NCI-H128 (cell line): ENCODE measurements around the gene IL11RA.

ENCODE experiments used
- DNase-seq: peaks from one replicate; lab custom pipeline; 2025; ENCODE audit not compliant: unreplicated experiment; lab: John Stamatoyannopoulos, UW

IL11RA gene

GRCh38 chr9:34684816-34685215 lies 32.8 kb downstream of the IL11RA start:
- no peak for DNase-seq

GRCh38 chr9:34685591-34685990 lies 33.6 kb downstream of the IL11RA start:
- no peak for DNase-seq

- DNase-seq = no peak
Observed at GRCh38 chr9:34686231-34686630, 34.2 kb downstream of the IL11RA start.

GRCh38 chr9:34686732-34687131 lies 34.7 kb downstream of the IL11RA start:
- no peak for DNase-seq

- no peak for DNase-seq
Observed at GRCh38 chr9:34687276-34688030, 35.5 kb downstream of the IL11RA start.

GRCh38 chr9:34688329-34689115 lies 36.5 kb downstream of the IL11RA start:
- DNase-seq = no peak

GRCh38 chr9:34689116-34689470 lies 37.1 kb downstream of the IL11RA start:
- no peak for DNase-seq

GRCh38 chr9:34689512-34689911 lies 37.5 kb downstream of the IL11RA start:
- DNase-seq = no peak

GRCh38 chr9:34690983-34691935 lies 39.3 kb downstream of the IL11RA start, which contains the start of gene CCL19:
Gene CCL19 (minus strand): TSS chr9:34691276. CDS start chr9:34691139, 137 bp downstream.
- DNase-seq = no peak

- DNase-seq = no peak
Observed at GRCh38 chr9:34691936-34692315, 39.9 kb downstream of the IL11RA start.

GRCh38 chr9:34693560-34693959 lies 41.6 kb downstream of the IL11RA start:
- DNase-seq = no peak

GRCh38 chr9:34694811-34695210 lies 42.8 kb downstream of the IL11RA start:
- DNase-seq = no peak

- DNase-seq = peak; percentile 62
Observed at GRCh38 chr9:34701023-34701768, 49.2 kb downstream of the IL11RA start.

- no peak for DNase-seq
Observed at GRCh38 chr9:34701769-34702736, 50.1 kb downstream of the IL11RA start.

GRCh38 chr9:34707130-34707529 lies 55.1 kb downstream of the IL11RA start:
- DNase-seq = no peak

- DNase-seq = no peak
Observed at GRCh38 chr9:34709196-34709978, 57.4 kb downstream of the IL11RA start.

- no peak for DNase-seq
Observed at GRCh38 chr9:34710023-34710422, 58.0 kb downstream of the IL11RA start, which contains the start of gene CCL21. Gene CCL21 (minus strand): TSS chr9:34710136. CDS start chr9:34710066, 70 bp downstream.
